OCI-LY1 (cell line): ENCODE measurements around the gene KCNG4.

Experiments
- H2AFZ ChIP-seq: fragments of 200-600 bp; sonication (generic), shearing (Covaris generic); 2 replicates; pipeline ENCODE4 v1.6.0; 2014; ENCODE audit warnings: antibody characterized with exemption, mild to moderate bottlenecking, low read length
- H3F3A ChIP-seq: fragments of 200-600 bp; sonication (generic), shearing (Covaris generic); 2 replicates; pipeline ENCODE4 v1.6.0; 2014; ENCODE audit warnings: mild to moderate bottlenecking, antibody characterized with exemption, low read length, moderate library complexity; ENCODE audit not compliant: insufficient read depth
- H3K27ac ChIP-seq: fragments of 200-600 bp; sonication (generic); 2 replicates; pipeline ENCODE4 v1.5.1; 2014; ENCODE audit warnings: low read length, mixed run types, mild to moderate bottlenecking, low read depth; ENCODE audit not compliant: poor library complexity, severe bottlenecking
- H3K27me3 ChIP-seq: fragments of 200-600 bp; sonication (generic); 2 replicates; pipeline ENCODE4 v1.6.0; 2014; ENCODE audit warnings: antibody characterized with exemption, mild to moderate bottlenecking, low read length, moderate library complexity; ENCODE audit not compliant: insufficient read depth
- H3K36me3 ChIP-seq: fragments of 200-600 bp; sonication (generic); 2 replicates; pipeline ENCODE4 v1.6.1; 2014; ENCODE audit warnings: mild to moderate bottlenecking, antibody characterized with exemption, low read length, moderate library complexity, mixed read lengths; ENCODE audit not compliant: insufficient read depth
- H3K4me1 ChIP-seq: fragments of 200-600 bp; sonication (generic); 2 replicates; pipeline ENCODE4 v1.5.1; 2014; ENCODE audit warnings: mild to moderate bottlenecking, low read length, moderate library complexity; ENCODE audit not compliant: insufficient read depth, severe bottlenecking
- H3K4me2 ChIP-seq: fragments of 200-600 bp; sonication (generic), shearing (Covaris generic); 2 replicates; pipeline ENCODE4 v1.6.1; 2014; ENCODE audit warnings: low read length
- H3K4me3 ChIP-seq: fragments of 200-600 bp; sonication (generic); 2 replicates; pipeline ENCODE4 v1.5.1; 2014; ENCODE audit warnings: low read length, low read depth, mild to moderate bottlenecking, mixed read lengths; ENCODE audit not compliant: poor library complexity, severe bottlenecking
- H3K79me2 ChIP-seq: fragments of 200-600 bp; shearing (Covaris generic); 2 replicates; pipeline ENCODE4 v1.6.1; 2016; ENCODE audit warnings: mixed run types, low read length, mixed read lengths; ENCODE audit not compliant: insufficient read depth
- H3K9ac ChIP-seq: fragments of 200-600 bp; sonication (generic), shearing (Covaris generic); 2 replicates; pipeline ENCODE4 v1.6.1; 2014; ENCODE audit warnings: mild to moderate bottlenecking, low read length, mixed read lengths
- H3K9me2 ChIP-seq: fragments of 200-600 bp; sonication (generic), shearing (Covaris generic); 2 replicates; pipeline ENCODE4 v1.6.1; 2014; ENCODE audit warnings: low read depth, mild to moderate bottlenecking, low read length, mixed read lengths
- H3K9me3 ChIP-seq: fragments of 200-600 bp; shearing (Covaris generic); 2 replicates; pipeline ENCODE4 v1.6.1; 2014; ENCODE audit warnings: low read length, mixed read lengths
- H4K20me1 ChIP-seq: fragments of 200-600 bp; sonication (generic), shearing (Covaris generic); 2 replicates; pipeline ENCODE4 v1.6.0; 2016; ENCODE audit warnings: mild to moderate bottlenecking, low read length; ENCODE audit not compliant: insufficient read depth
- CTCF ChIP-seq: fragments of 200-600 bp; sonication (generic), shearing (Covaris generic); IDR thresholded peaks from 2 replicates; pipeline ENCODE4 v1.5.1; 2017; ENCODE audit warnings: mild to moderate bottlenecking, antibody characterized with exemption, low read length, moderate library complexity, mixed read lengths
- EZH2 ChIP-seq: fragments of 200-600 bp; sonication (generic), shearing (Covaris generic); IDR thresholded peaks from 2 replicates; pipeline ENCODE4 v1.8.0; 2017; ENCODE audit warnings: borderline replicate concordance, mixed run types, mild to moderate bottlenecking, antibody characterized with exemption, low read length, moderate library complexity, mixed read lengths

The KCNG4 gene

GRCh38 chr16:84191466-84191865 is 48.3 kb downstream of the KCNG4 start:
- no peaks in the 10 kb centered on the region for H3K36me3 ChIP-seq
- H3K4me1 ChIP-seq = peaks cover 19% of the 10 kb centered on the region
- no peaks in the 10 kb centered on the region for H3F3A ChIP-seq
- no peak overlapping the region for H3K4me3 ChIP-seq
- no peak overlapping the region for H2AFZ ChIP-seq
- H3K9me2 ChIP-seq = no peaks in the 10 kb centered on the region
- H3K9ac ChIP-seq = no peak overlapping the region
- 0 out of 2 replicates have a peak, but pooled peaks cover 4% of the 10 kb centered on the region for H3K27me3 ChIP-seq
- no peaks in the 10 kb centered on the region for H4K20me1 ChIP-seq
- H3K9me3 ChIP-seq = no peaks in the 10 kb centered on the region
- no peaks in the 10 kb centered on the region for H3K79me2 ChIP-seq
- TF ChIP-seq CTCF = no peak
- TF ChIP-seq EZH2 = no peak
- H3K4me2 ChIP-seq = no peak overlapping the region
- H3K27ac ChIP-seq = no peak overlapping the region

GRCh38 chr16:84190731-84191388 is 49.0 kb downstream of the KCNG4 start, which contains the start of gene ADAD2:
Gene ADAD2, plus strand, starts transcription at chr16:84191157. Its CDS starts 74 bp downstream, at chr16:84191231.
- no peaks in the 10 kb centered on the region for H3F3A ChIP-seq
- H2AFZ ChIP-seq = no peak within 1 kb of the TSS
- peaks cover 23% of the 10 kb centered on the region for H3K4me1 ChIP-seq
- H4K20me1 ChIP-seq = no peaks in the 10 kb centered on the region
- H3K79me2 ChIP-seq = 0 out of 2 replicates have a peak, but pooled peaks cover 4% of the 10 kb centered on the region
- H3K27me3 ChIP-seq = 0 out of 2 replicates have a peak, but pooled peaks cover 2% of the 10 kb centered on the region
- H3K36me3 ChIP-seq = no peaks in the 10 kb centered on the region
- TF ChIP-seq CTCF (no peak), EZH2 (no peak)
- no peak within 1 kb of the TSS for H3K9ac ChIP-seq
- H3K9me2 ChIP-seq = no peaks in the 10 kb centered on the region
- no peak within 1 kb of the TSS for H3K27ac ChIP-seq
- H3K4me3 ChIP-seq = no peak within 1 kb of the TSS
- no peak within 1 kb of the TSS for H3K4me2 ChIP-seq
- no peaks in the 10 kb centered on the region for H3K9me3 ChIP-seq

- Histone ChIP-seq H3K79me2 (0 out of 2 replicates have a peak, but pooled peaks cover 7% of the 10 kb centered on the region), H3K36me3 (peaks cover 26% of the 10 kb centered on the region), H3K9ac (peak within 1 kb of the TSS; percentile 78), H3K4me1 (peaks cover 11% of the 10 kb centered on the region), H3K4me3 (peak within 1 kb of the TSS; percentile 78), H2AFZ (peak within 1 kb of the TSS; percentile 95), H3K9me2 (no peaks in the 10 kb centered on the region), H3K27me3 (no peaks in the 10 kb centered on the region), H4K20me1 (no peaks in the 10 kb centered on the region), H3K9me3 (no peaks in the 10 kb centered on the region), H3K4me2 (peak within 1 kb of the TSS; percentile 57), H3K27ac (no peak within 1 kb of the TSS), H3F3A (no peaks in the 10 kb centered on the region)
- TF ChIP-seq CTCF = peak; percentile 95
- TF ChIP-seq EZH2 = no peak
These were observed 53.0 kb downstream of the KCNG4 start, which contains the start of gene TAF1C for GRCh38 chr16:84186685-84187437. Gene TAF1C, minus strand, starts transcription at chr16:84187057. Its CDS starts 2,069 bp downstream, at chr16:84184988.
